ENCODE measurements around the gene CNIH2. TPM values are rescaled to one million over a fixed set of nuclear protein-coding genes. Genes with fewer than 3 reads are reported as not detected.

The CNIH2 gene
- total and polyA plus RNA-seq, 9 of the 15 experiments (the other 6 are each of a cell fraction or from before 2014, with no cell fraction given), result 0.26 to 0.89 (median 0.40) TPM; not detected in 4

DNA sequence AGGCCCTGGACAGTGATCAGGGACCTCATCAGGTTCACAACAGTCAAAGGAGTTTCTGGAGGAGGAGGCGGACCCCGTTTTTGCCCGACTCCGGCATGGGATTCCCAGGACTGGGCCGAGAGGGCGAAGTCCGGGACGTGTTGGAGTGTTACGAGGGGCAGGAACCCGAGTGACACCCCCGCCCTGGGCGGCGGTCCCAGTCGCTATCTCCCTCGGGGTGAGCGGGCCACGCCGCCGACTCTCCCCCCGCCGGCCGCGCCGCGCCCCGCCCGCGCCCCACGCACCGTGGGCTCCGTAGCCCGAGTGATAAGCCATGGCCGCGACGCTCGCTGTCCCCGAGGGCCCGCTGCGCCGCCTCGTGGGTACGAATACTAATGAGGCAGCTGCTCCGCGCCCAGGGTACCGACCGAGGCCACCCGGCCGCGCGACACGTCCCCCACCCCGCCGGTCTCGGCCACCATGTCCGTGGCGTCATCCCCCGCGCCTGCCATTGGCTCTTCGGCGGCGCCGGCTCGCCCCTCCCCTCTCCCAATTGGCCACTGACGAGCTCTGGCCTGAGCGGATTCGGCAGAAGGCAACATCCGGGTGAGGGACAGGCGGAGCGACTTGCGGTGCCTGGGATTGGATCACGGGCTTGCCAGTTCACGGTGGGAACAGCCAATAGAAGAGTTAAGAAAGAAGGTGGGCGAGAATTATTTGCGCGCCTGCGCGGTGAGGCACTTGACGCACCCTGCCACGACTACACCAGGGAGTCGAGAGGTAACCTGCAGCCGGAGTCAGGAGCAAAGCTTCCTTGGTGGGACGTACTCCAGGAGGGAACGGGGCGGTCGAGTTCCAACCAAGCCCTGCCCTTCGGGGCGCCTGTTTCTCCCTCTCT is 10.9 kb downstream of the CNIH2 start, which contains the start of gene YIF1A (continued):
- TF ChIP-seq GATAD2A (IDR thresholded peaks at IDR 0.05), result no peak
- no peak for TF ChIP-seq PRMT5 (CRISPR knock-in tag; IDR thresholded peaks at IDR 0.05)
- TF ChIP-seq E2F3 (CRISPR knock-in tag; IDR thresholded peaks at IDR 0.05), result 0 out of 2 replicates have a peak, but pooled peaks have one; percentile 44
- 0 out of 2 replicates have a peak, but pooled peaks have one; percentile 16 for TF ChIP-seq DPF2 (IDR thresholded peaks at IDR 0.05)
- TF ChIP-seq ASH1L (IDR thresholded peaks at IDR 0.05; ENCODE audit: borderline replicate concordance, low read depth, partially characterized antibody), result peak; percentile 96
- no peak for TF ChIP-seq IFI16 (CRISPR knock-in tag; IDR thresholded peaks at IDR 0.05)
- TF ChIP-seq PTRF (tag; IDR thresholded peaks at IDR 0.05), result no peak
- no peak for TF ChIP-seq SAFB2 (IDR thresholded peaks at IDR 0.05; ENCODE audit: borderline replicate concordance, low read depth, low read length, severe bottlenecking)
- TF ChIP-seq GTF2E2 (tag; IDR thresholded peaks at IDR 0.05), result 0 out of 2 replicates have a peak, but pooled peaks have one; percentile 66
- peak in 1 of 2 experiments; percentile 26; a peak in 1 of 4 replicates for TF ChIP-seq KDM4B (IDR thresholded peaks at IDR 0.05; ENCODE audit: borderline replicate concordance in 2 of 2, low read depth in 1 of 2)
- no peak for TF ChIP-seq GATA2 (CRISPR knock-in tag; IDR thresholded peaks at IDR 0.05)
- TF ChIP-seq SP2 (IDR thresholded peaks at IDR 0.05; ENCODE audit: extremely low read depth, low read depth, low read length, poor library complexity, severe bottlenecking), result peak; percentile 85
- TF ChIP-seq, protein P1, sequence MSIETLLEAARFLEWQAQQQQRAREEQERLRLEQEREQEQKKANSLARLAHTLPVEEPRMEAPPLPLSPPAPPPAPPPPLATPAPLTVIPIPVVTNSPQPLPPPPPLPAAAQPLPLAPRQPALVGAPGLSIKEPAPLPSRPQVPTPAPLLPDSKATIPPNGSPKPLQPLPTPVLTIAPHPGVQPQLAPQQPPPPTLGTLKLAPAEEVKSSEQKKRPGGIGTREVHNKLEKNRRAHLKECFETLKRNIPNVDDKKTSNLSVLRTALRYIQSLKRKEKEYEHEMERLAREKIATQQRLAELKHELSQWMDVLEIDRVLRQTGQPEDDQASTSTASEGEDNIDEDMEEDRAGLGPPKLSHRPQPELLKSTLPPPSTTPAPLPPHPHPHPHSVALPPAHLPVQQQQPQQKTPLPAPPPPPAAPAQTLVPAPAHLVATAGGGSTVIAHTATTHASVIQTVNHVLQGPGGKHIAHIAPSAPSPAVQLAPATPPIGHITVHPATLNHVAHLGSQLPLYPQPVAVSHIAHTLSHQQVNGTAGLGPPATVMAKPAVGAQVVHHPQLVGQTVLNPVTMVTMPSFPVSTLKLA (conservative IDR thresholded peaks at IDR 0.05), result peak; percentile 57 to 87; a peak in 2 of 4 replicates
- TF ChIP-seq RBM22 (IDR thresholded peaks at IDR 0.05; ENCODE audit: low read depth, low read length, poor library complexity, severe bottlenecking), result no peak
- no peak for TF ChIP-seq EZH2 (IDR thresholded peaks at IDR 0.05; ENCODE audit: borderline replicate concordance, low read depth, low read length)
- no peak for TF ChIP-seq KLF6 (CRISPR knock-in tag; IDR thresholded peaks at IDR 0.05; ENCODE audit: borderline replicate concordance)
- TF ChIP-seq, protein P2, sequence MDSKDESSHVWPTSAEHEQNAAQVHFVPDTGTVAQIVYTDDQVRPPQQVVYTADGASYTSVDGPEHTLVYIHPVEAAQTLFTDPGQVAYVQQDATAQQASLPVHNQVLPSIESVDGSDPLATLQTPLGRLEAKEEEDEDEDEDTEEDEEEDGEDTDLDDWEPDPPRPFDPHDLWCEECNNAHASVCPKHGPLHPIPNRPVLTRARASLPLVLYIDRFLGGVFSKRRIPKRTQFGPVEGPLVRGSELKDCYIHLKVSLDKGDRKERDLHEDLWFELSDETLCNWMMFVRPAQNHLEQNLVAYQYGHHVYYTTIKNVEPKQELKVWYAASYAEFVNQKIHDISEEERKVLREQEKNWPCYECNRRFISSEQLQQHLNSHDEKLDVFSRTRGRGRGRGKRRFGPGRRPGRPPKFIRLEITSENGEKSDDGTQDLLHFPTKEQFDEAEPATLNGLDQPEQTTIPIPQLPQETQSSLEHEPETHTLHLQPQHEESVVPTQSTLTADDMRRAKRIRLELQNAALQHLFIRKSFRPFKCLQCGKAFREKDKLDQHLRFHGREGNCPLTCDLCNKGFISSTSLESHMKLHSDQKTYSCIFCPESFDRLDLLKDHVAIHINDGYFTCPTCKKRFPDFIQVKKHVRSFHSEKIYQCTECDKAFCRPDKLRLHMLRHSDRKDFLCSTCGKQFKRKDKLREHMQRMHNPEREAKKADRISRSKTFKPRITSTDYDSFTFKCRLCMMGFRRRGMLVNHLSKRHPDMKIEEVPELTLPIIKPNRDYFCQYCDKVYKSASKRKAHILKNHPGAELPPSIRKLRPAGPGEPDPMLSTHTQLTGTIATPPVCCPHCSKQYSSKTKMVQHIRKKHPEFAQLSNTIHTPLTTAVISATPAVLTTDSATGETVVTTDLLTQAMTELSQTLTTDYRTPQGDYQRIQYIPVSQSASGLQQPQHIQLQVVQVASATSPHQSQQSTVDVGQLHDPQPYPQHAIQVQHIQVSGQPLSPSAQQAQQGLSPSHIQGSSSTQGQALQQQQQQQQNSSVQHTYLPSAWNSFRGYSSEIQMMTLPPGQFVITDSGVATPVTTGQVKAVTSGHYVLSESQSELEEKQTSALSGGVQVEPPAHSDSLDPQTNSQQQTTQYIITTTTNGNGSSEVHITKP (IDR thresholded peaks at IDR 0.05; ENCODE audit: partially characterized antibody), result peak; percentile 15
- TF ChIP-seq NR1H2 (CRISPR knock-in tag; IDR thresholded peaks at IDR 0.05), result no peak
- no peak for TF ChIP-seq ILK (tag; IDR thresholded peaks at IDR 0.05; ENCODE audit: borderline replicate concordance, low read depth)
- TF ChIP-seq ZNF24 (IDR thresholded peaks at IDR 0.05), result no peak
- TF ChIP-seq KDM1A (IDR thresholded peaks at IDR 0.05), result no peak
- TF ChIP-seq ZNF778 (CRISPR knock-in tag; IDR thresholded peaks at IDR 0.05), result no peak
- TF ChIP-seq STAG1 (CRISPR knock-in tag; IDR thresholded peaks at IDR 0.05; ENCODE audit: borderline replicate concordance), result no peak
- no peak for TF ChIP-seq ERF (CRISPR knock-in tag; IDR thresholded peaks at IDR 0.05)

All from K562 (cell line).